Measurements from ENCODE around the gene WNT7A.

The WNT7A gene

DNA sequence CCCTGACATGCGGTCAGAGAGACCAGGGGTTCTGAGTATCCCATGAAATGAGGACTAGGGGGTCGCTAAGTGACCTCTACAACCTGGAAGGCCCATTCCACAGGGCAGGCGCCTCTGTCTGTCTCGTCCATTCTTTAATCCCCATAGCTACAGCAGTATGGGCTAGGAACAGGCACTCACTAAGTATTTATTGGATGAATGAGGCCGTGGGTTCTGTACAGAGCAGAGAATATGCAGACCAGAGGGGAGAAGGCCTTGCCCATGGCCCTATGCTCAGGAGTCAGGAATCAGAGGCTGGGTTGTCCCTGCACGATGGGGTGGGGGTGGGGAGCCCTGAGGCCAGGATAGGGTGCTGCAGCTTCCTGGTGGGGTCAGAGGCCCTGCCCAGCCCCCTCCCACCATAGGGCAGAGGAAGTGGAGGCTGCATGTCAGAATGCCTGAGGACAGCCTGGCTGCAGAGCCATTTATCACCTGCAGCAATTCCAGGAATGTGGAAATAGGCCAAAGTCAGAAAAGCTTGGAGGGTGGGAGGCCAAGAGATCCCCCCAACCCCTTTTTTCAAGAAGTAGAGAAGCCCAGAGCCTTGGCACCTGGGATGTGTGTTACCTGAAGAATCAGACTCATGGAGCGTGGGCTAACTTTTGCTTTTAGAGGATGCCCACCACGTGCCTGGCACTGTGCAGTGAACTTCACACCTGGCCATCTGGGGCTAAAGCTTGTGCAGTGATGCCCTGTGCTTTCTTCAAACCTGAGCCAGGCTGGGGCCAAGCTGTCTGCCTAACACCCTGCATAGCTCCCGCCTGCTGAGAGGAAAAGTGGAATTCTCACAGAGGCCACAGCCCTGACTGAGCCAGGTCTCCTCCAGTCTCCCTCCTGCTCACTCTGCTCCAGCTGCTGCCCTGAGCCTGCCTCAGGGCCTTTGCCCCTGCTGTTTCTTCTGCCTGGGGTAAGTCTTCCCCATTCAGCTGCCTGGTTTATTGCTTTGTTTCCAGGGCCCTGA is 109.4 kb downstream of the WNT7A start:
- no peak for DNase-seq
- no peak overlapping the region for H3K9ac ChIP-seq (ENCODE audit: low read length)
- no peaks in the 10 kb centered on the region for H3K9me3 ChIP-seq (replicated peaks; ENCODE audit: insufficient read depth, low read length)
- H3K4me2 ChIP-seq (ENCODE audit: low read depth, low read length): no peak overlapping the region
- H3K4me3 ChIP-seq (ENCODE audit: low read length): no peak overlapping the region
- H3K36me3 ChIP-seq (replicated peaks; ENCODE audit: insufficient read depth, low read length): no peaks in the 10 kb centered on the region
- no peaks in the 10 kb centered on the region for H3K9me2 ChIP-seq (replicated peaks; ENCODE audit: insufficient read depth, low read length)
- no peak for TF ChIP-seq EZH2phosphoT487 (IDR thresholded peaks at IDR 0.05; ENCODE audit: low read length)
- TF ChIP-seq EZH2 (optimal IDR thresholded peaks at IDR 0.05; ENCODE audit: low read depth, low read length): no peak
- TF ChIP-seq, protein P1, sequence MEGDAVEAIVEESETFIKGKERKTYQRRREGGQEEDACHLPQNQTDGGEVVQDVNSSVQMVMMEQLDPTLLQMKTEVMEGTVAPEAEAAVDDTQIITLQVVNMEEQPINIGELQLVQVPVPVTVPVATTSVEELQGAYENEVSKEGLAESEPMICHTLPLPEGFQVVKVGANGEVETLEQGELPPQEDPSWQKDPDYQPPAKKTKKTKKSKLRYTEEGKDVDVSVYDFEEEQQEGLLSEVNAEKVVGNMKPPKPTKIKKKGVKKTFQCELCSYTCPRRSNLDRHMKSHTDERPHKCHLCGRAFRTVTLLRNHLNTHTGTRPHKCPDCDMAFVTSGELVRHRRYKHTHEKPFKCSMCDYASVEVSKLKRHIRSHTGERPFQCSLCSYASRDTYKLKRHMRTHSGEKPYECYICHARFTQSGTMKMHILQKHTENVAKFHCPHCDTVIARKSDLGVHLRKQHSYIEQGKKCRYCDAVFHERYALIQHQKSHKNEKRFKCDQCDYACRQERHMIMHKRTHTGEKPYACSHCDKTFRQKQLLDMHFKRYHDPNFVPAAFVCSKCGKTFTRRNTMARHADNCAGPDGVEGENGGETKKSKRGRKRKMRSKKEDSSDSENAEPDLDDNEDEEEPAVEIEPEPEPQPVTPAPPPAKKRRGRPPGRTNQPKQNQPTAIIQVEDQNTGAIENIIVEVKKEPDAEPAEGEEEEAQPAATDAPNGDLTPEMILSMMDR (IDR thresholded peaks at IDR 0.05; ENCODE audit: low read length): no peak
- peaks cover 50% of the 10 kb centered on the region for H3K27me3 ChIP-seq (replicated peaks; ENCODE audit: insufficient read depth, low read length)
- no peak overlapping the region for H2AFZ ChIP-seq (ENCODE audit: low read length)
- no peak overlapping the region for H3K27ac ChIP-seq (ENCODE audit: low read length)
- no peaks in the 10 kb centered on the region for H4K20me1 ChIP-seq (ENCODE audit: insufficient read depth, low read length)
- no peaks in the 10 kb centered on the region for H3K79me2 ChIP-seq (ENCODE audit: low read length)
- no peaks in the 10 kb centered on the region for H3K4me1 ChIP-seq (ENCODE audit: low read length)
- no peaks in the 10 kb centered on the region for H3F3A ChIP-seq (ENCODE audit: insufficient read depth, low read length)

DNA sequence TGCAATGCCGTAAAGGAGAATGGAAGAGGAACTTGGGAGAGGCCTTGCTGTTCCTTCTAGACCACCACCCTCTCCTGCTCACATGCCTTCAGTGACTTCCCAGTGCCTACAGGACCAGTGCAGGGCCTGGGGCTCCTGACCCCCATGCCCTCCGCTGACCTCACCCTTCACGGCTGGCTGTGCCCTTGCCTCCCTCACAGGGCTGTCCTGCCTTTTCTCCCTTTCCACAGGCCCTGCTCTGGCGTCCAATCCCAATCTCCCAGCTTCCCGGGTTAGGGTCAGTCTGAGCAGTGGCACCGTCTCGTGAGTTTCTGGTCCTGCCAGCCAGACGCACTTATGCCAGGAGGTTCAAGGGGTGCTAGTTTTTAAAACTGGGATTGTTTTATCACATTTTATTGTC is 110.4 kb downstream of the WNT7A start:
- Histone ChIP-seq H3K4me2 (ENCODE audit: low read depth, low read length) (no peak overlapping the region), H3K4me1 (ENCODE audit: low read length) (no peaks in the 10 kb centered on the region), H3K9me2 (replicated peaks; ENCODE audit: insufficient read depth, low read length) (no peaks in the 10 kb centered on the region), H2AFZ (ENCODE audit: low read length) (no peak overlapping the region), H3F3A (ENCODE audit: insufficient read depth, low read length) (no peaks in the 10 kb centered on the region), H3K79me2 (ENCODE audit: low read length) (no peaks in the 10 kb centered on the region), H3K9ac (ENCODE audit: low read length) (no peak overlapping the region), H3K4me3 (ENCODE audit: low read length) (no peak overlapping the region), H3K27me3 (replicated peaks; ENCODE audit: insufficient read depth, low read length) (peaks cover 44% of the 10 kb centered on the region), H3K27ac (ENCODE audit: low read length) (no peak overlapping the region), H3K36me3 (replicated peaks; ENCODE audit: insufficient read depth, low read length) (no peaks in the 10 kb centered on the region), H4K20me1 (ENCODE audit: insufficient read depth, low read length) (no peaks in the 10 kb centered on the region), H3K9me3 (replicated peaks; ENCODE audit: insufficient read depth, low read length) (no peaks in the 10 kb centered on the region)
- no peak for TF ChIP-seq EZH2 (optimal IDR thresholded peaks at IDR 0.05; ENCODE audit: low read depth, low read length)
- no peak for DNase-seq

DNA sequence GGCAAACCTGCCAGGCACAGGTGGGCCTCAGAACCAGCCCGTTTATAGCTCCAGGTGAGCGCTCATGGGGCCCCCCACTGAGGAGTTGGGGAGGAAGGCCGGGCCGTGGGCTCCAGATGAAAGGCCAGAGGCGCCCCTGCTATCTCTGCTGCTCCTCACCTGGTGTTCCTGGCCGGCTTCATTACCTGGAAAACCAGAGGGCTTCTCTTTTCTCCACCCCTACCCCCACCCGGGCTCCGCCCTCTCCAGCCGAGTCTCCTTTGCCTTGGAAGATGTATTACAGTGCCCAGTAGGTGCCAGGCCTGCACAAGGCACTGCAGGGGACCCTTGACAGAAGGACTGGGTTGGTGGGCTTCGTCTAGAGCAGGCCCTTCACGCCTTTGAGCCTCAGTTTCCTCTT is 111.4 kb downstream of the WNT7A start:
- Histone ChIP-seq H3K79me2 (ENCODE audit: low read length) (no peaks in the 10 kb centered on the region), H3K4me1 (ENCODE audit: low read length) (no peaks in the 10 kb centered on the region), H3K9me2 (replicated peaks; ENCODE audit: insufficient read depth, low read length) (no peaks in the 10 kb centered on the region), H3K36me3 (replicated peaks; ENCODE audit: insufficient read depth, low read length) (no peaks in the 10 kb centered on the region), H3K4me3 (ENCODE audit: low read length) (no peak overlapping the region), H3K27me3 (replicated peaks; ENCODE audit: insufficient read depth, low read length) (peaks cover 42% of the 10 kb centered on the region), H3K9me3 (replicated peaks; ENCODE audit: insufficient read depth, low read length) (no peaks in the 10 kb centered on the region), H4K20me1 (ENCODE audit: insufficient read depth, low read length) (no peaks in the 10 kb centered on the region), H3F3A (ENCODE audit: insufficient read depth, low read length) (no peaks in the 10 kb centered on the region), H2AFZ (ENCODE audit: low read length) (no peak overlapping the region), H3K4me2 (ENCODE audit: low read depth, low read length) (no peak overlapping the region), H3K9ac (ENCODE audit: low read length) (no peak overlapping the region), H3K27ac (ENCODE audit: low read length) (no peak overlapping the region)
- DNase-seq: no peak
- TF ChIP-seq, protein P1 (IDR thresholded peaks at IDR 0.05; ENCODE audit: low read length): no peak
- TF ChIP-seq EZH2phosphoT487 (IDR thresholded peaks at IDR 0.05; ENCODE audit: low read length): no peak
- TF ChIP-seq EZH2 (optimal IDR thresholded peaks at IDR 0.05; ENCODE audit: low read depth, low read length): no peak

DNA sequence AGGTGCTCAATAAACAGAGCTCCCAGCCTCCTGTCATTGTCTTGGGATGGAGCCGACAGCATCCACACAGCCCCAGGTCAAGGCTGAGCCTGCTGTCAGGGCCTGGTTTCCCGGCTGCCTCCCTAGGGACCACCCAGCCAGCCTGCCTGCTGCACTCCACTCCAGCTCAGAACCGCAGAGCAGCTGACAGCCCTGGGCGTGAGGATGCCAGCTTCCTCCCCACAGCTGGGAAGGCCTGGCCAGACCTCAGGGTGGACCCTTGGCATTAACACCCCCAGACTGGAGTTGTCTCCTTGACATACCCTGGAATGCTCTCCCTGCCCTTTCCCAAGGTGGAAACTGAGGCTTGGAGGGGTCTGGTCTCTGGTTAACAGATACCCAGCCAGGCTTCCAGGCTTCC is 112.0 kb downstream of the WNT7A start:
- no peaks in the 10 kb centered on the region for H3K79me2 ChIP-seq (ENCODE audit: low read length)
- no peaks in the 10 kb centered on the region for H3K9me2 ChIP-seq (replicated peaks; ENCODE audit: insufficient read depth, low read length)
- H4K20me1 ChIP-seq (ENCODE audit: insufficient read depth, low read length): no peaks in the 10 kb centered on the region
- no peaks in the 10 kb centered on the region for H3K9me3 ChIP-seq (replicated peaks; ENCODE audit: insufficient read depth, low read length)
- H3K9ac ChIP-seq (ENCODE audit: low read length): no peak overlapping the region
- H3K4me1 ChIP-seq (ENCODE audit: low read length): no peaks in the 10 kb centered on the region
- no peak overlapping the region for H3K4me3 ChIP-seq (ENCODE audit: low read length)
- H3K4me2 ChIP-seq (ENCODE audit: low read depth, low read length): no peak overlapping the region
- no peaks in the 10 kb centered on the region for H3F3A ChIP-seq (ENCODE audit: insufficient read depth, low read length)
- no peak overlapping the region for H3K27ac ChIP-seq (ENCODE audit: low read length)
- no peaks in the 10 kb centered on the region for H3K36me3 ChIP-seq (replicated peaks; ENCODE audit: insufficient read depth, low read length)
- TF ChIP-seq, protein P1 (IDR thresholded peaks at IDR 0.05; ENCODE audit: low read length): no peak
- TF ChIP-seq EZH2phosphoT487 (IDR thresholded peaks at IDR 0.05; ENCODE audit: low read length) (no peak), EZH2 (optimal IDR thresholded peaks at IDR 0.05; ENCODE audit: low read depth, low read length) (no peak)
- DNase-seq: no peak
- peaks cover 43% of the 10 kb centered on the region for H3K27me3 ChIP-seq (replicated peaks; ENCODE audit: insufficient read depth, low read length)
- H2AFZ ChIP-seq (ENCODE audit: low read length): no peak overlapping the region
